ENCODE results near the gene KSR1.
"Not testable (repeated sequence)": the region's sequence is repeated elsewhere in the genome, so short reads cannot be mapped to it uniquely, and the experiment has no call there.

Gene KSR1

DNA sequence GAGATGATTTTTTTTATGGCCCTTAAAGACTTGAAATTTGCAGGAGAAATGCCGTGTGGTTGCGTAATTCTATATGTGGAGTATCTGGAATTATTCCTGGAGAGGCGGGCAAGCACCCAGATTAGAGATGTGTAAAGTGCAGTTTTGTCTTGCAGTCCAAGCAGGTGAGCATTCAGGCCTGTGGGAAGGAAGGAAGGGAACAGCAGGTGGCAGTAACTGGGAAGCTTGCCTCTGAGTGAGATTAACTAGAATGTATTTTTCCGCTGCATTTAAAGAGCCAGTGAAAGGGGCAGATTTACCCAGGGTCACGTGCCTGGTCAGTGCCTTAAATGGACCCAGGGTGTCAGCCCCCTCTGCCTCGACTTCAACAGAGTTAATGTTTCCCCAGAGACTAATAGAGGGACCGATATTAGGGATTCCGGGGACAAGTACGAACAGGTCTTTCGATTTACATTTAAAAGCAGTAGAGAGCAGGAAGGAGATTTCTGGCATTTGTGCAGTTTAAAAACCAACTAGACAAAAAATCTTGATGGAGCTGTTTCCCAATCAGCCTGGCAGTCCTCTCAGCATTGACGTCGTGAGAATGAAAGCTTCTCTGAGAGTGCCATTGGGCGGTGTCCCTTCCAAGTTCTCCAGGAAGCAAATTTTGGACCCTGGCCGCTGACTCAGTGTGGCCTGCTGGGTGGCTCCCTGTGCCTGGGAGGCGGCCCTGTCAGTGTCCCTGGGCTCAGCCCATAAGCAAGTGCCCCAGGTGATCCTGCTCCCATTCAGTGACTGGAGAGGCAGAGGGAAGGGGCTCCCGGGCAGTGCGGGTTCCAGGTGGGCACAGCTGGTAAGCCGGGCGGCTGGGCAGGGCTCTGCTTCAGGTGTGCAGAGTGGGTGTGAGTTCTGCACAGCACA is 38.2 kb downstream of the KSR1 start:
- DNase-seq (ENCODE audit: low spot score), result no peak

DNA sequence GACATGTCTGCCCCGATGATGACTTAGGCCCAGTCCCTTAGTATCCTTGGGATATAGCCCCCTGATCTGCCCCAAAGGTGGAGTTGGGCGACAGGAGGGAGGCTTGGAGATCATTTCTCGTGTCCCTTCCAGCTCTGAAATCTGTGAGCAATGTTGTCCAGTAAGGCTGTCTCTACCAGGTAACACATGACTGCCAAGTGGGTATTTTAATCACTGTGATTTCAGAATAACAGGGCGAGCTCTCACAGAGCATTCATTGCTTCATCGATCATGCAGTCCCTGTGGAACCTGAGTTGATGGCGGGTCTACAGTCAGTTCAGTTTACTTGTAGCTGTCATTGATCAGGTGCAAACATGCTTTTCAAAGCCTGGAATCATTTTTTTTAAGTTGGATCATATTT is 39.2 kb downstream of the KSR1 start:
- no peak for DNase-seq (ENCODE audit: low spot score)

DNA sequence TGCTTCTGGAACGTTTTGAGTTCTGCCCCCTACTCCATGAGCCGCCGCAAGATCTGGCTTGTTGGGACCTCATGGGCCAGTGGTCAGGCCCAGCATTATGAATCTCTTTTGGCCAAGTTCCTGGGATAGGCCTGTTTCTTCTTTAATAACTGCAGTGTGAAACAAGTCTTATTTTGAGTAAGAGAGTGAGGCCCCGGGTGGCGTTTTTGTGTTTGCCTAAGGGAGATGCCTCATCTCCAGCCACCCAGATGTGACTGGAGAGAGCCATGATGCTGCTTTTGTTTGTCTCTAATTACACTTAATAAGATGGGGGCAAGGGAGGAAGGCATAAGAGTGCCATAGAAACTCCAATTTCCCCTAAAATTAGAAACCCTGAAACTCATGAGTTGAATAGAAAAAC is 39.8 kb downstream of the KSR1 start:
- no peak for DNase-seq (ENCODE audit: low spot score)

DNA sequence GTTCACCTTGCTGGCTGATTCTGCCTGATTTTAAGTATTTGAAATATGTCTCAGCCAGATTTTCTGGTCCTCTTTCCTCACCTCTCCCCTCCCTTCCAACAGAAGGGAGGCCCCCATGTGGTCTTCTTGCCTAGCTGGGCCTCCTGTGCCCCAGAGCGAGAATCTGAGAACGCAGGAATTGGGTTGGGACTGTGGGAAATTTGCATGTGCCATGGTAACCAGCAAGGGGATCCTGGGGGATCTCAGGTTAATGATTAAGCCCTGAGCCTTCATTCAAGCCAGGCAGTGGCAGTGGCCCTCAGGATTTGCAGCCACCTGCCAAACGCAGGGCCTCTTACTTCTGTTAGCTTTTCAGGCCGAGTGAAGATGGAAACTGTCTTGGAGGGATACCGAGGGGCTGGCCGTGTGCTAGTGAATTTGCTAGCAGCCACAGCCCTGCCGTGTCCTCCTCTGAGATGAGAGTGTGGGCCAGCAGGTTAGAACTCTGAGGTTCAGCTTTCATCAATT is 40.2 kb downstream of the KSR1 start:
- DNase-seq (ENCODE audit: low spot score), result no peak

DNA sequence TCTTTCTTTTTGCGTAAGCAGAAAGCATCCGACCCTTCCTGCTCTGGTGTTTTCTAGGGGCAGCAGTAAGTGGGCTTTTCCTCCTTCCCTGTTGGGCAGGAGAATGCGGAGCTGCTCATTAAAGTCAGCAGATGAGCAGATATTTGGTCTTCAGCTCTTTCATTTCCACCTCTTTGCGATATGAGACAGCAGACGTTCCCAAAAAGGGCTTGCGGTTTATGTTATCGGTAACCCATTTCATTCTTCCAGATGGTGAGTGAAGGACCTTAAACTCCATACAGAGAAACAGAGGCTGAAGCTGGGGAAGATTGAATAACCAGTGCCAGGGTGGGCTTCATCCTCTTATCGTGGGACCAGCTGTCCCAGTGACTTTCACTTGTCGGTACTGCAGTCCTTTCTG is 40.7 kb downstream of the KSR1 start:
- no peak for DNase-seq (ENCODE audit: low spot score)

DNA sequence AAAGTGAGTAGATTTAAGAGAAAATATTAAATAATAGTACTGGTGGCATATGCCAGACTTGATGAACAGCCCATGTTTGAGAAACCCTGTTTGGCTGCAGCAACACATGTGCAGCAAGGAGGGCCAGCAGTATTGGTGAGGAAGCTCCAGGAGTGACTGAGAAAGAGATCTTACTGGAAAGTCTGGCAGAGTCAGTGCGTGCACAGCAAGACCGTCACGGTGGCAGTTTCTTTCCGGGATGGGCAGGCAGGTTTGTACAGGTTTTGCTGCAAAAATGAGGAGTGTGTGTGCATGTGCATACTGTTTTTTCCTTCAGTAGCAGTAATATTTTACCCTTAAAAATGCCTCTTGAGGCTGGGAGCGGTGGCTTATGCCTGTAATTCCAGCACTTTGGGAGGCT is 41.4 kb downstream of the KSR1 start:
- DNase-seq (ENCODE audit: low spot score), result no peak

DNA sequence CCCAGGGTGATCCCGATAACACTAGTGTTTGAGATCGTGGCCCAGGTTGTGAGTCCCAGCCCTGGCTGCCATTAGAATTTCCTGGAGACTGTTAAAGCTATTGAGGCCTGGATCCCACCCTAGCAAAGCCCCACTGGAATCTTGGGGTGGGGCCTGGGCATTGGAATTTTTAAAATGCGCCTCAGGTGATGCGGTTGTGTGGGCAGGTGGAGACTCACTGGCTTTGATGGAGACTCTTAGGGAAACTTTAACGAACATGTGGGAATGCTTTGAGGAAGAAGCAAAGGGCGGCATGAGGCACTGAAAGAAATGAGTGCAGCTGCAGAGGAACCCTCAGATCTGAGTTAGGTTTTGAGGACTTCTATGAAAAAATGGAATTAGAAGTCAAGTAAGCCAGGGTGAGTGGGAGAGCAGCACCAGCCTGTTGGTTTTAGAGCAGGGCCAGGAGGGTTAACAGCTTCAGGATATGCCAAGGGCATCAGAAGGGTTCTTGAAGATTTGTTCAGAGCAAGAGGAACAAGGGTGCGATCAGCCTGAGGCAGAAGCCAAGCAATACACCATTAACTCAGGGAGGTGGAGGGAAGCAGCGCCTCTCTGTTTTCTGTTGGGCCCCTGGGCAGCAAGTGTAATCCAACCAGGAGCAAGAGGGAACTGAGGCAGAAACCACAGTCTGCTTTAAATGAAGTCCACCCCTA is 42.5 kb downstream of the KSR1 start:
- DNase-seq (ENCODE audit: low spot score), result no peak

DNA sequence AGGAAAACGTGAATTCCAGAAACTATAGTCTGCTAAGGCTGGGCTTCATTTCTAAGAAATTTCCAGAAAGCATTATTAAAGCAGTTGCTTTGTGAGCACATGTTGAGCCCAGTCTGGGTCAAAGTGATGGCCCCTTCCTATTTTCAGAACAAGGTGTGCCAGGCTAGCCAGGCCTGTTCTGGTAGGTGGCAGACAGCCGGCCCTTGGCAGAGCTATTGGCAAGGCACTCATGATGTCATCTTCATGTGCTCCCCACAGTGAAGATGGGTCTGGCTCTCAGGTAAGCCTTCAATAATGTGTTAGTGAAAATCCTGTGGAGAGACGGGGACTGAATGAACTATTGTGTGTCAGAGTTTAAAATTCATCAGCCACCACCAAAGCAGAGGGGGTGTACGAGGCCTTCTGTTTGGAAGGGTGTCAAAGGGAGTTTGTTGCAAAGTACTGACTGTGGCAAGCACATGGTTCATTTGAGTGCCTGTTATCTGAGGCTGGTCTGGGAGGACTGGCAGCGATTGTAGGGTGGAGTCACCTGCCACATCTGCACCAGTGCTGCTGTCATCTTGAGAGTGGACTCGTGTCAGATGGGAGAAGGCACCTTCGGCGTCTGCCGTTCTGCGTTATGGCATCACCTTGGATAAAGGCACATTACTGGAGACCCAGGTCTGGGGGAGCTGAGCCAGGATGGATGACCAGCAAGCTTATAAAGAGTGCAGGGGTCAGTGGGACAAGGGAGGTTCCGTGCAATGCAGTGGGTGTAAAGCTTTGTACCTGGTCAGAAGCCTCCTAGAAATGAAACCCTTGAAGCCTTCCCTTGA is 43.4 kb downstream of the KSR1 start:
- DNase-seq (ENCODE audit: low spot score), result no peak

DNA sequence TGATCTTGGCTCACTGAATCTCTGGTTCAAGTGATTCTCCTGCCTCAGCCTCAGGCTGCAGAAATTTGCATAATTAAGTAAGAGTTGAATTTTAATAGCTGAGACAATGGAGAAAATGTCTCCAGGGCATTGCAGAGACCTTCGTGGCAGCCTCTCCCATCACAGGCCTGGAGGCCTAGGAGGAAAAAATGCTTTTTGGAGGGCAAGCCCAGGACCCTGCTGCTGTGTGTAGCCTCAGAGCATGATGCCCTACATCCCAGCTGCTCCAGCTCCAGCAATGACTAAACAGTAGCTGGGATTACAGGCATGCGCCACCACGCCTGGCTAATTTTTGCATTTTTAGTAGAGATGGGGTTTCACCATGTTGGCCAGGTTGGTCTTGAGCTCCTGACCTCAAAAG is 45.1 kb downstream of the KSR1 start:
- DNase-seq (ENCODE audit: low spot score), result not testable (repeated sequence)

DNA sequence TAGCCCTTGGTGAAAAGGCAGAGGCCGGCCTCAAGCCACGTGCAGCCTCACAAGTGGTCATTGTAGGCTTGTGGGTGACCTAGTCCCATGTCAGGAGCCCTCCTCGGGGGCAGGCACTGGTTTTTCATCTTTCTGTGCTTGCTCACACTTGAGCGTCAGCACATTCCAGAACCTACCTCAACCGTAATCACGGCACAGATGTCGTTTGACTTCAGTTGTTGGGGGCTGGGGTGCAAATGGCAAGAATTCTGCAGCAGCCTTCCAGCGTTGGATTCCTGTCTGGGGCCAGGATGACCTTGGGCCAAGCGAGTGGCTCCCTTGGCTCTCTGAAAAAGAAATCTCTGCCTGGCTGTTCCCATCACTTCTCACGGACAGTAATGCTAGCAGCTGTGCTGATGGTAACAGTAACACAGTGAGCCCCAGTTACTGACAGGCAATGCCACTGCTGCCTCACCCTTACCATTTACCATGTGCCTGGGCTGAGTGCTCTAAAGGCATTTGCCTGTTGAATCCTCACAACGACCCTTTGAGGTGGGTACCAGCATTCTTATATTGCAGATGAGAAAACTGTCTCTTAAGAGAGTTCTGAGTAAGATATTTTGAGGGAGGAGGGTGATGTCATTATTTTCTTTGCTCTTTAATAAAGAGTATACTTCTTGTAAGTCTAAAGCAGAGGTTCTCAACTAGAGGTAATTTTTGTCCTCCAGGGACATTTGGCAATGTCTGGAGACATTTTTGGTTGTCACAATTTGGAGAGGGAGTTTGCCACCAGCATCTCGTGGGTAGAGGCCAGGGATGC is 46.5 kb downstream of the KSR1 start:
- DNase-seq (ENCODE audit: low spot score), result no peak

DNA sequence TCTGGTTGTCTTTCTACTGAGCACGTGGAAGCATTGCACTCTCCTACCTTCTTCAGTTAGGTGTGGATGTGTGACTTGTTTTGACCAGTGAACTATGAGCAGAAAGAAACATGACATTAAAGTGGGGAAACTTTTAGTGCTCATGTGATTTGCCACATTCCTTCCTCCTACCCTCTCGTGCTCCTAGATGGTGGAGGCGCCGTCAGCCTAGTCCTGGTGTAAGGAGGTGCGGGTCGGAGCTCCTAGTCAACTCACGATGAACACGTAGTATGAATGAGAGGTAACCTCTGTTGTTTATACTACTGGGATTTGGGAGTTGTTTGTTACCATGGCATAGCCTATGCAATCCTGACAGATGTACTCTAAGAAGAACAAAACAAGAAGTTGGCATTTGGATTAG is 47.4 kb downstream of the KSR1 start:
- DNase-seq (ENCODE audit: low spot score), result no peak

DNA sequence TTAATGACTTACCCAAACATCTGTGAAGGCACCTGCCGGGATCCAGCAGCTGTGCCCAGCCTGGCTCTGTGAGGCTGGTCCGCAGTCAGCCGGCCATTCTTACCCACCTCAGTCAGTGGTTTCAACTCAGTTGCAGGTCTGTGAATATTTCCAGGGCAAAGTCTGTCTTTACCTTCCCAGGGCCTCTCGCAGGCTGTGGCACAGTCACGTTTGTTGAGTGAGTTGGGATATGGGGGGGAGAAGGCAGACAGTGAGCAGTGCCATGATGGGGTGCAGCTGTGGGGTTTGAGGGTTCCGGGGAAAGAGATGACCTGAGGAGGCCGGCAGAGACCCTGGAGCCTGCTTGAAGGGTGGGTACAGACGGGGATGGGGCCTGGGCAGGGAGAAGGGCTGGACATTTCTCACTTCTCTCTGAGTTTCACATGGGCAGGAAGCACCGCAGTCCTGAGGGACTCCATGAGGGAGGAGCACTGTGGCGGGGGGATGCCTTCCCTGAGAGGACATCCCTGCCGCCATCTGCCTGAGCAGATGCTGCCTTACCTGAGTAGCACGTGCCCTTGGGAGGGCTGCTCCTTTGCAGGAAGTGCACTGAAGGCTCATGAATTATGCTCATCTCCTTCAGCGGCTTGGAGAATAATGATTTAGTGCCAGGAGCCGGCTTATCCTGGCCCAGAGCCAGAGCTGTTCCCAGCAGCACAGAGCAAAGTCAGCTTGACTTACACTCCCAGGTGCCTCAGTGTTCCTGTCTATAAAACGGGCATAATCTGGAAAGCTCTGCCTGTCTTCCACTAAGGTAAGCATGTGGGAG is 48.1 kb downstream of the KSR1 start:
- DNase-seq (ENCODE audit: low spot score), result no peak

DNA sequence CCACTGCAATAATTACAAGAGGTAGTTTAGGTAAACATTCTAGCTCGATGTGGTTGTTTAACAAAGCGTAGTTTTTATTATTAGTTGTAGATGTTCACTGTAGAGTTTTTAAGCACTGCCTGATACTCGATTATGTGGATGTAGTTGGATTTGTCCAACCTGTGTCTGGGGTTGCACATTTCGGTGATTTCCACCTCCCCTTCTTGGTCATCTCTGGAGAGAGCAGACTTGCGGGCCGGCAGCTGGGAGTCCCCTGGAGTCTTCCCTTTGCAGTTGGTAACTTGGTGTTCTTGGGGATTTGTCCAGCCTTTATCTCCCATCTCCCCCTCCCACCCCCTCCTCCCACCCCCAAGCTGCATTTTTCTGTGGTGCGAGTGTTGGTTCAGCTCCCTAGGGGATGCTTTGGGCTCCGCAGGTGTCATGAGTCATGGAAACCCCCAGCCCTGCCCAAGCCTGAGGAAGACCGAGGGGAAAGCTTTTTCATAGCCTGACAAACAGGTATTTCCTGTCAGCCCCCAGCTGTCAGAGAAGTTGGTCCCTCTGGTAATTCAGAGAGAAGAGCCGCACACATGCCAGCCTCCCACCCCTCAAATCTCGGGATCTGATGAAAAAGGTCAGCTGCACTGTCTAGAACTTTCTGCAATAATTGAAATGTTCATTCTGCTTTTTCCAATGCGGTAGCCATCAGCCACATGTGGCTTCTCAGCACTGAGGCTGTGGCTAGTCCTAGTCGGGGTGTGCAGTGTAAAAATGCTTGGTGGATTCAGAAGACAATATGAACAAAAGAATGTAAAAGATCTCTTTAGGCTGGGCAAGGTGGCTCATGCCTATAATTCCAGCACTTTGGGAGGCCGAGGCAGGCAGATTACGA is 50.3 kb downstream of the KSR1 start:
- DNase-seq (ENCODE audit: low spot score), result no peak

DNA sequence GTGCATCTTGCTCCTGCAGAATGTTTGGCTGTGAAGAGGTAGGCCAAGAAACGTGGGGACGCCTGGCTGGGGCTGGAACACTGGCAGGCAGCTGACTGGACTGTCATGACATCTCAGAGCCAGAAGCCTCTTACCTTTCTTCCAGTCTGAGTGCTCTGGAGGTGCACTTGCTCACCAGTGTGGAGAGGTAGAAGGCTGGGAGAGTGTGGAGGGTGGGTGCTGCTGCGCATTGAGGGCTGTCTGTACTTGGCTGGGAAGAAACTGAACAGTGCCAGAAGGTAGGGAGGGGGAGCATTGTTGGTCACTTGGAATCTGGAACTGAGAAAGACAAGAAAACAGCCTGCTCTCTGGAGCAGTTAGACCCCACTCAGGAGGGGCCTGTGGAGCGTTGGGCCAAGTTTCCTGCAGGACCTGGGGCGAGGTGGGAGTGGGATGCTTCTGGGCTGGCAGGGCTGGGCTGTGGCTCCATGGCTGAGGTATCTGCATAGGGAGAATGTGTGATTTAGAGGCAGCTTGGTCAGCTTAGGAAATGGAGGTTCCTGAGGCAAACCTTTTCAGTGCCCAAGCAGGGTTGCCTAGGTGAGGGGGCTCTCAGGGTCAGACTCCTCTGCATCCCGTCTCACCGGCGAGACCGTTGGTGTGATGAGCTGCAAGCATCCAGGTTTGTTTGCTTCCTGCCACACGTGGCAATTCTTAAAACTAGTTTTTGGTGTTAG is 55.1 kb downstream of the KSR1 start:
- DNase-seq (ENCODE audit: low spot score), result no peak

DNA sequence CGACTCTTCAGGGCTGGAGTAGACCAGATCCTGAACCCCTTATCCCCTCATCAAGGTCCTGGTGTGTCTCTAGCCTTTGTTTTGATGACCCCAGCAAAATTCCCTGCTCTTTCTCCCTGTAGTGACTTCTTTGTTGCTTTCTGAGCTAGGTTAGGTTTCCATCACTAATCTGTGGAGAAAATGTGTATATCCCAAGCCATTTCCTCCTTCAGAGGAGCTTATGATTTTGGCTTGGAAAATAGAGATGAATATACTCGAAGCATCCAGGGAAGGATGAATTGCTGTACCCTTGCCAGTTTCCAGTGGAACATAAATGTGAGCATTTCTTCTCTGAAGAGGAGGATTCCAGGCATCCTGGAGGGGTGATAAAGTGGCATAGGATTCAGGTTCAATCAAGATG is 55.8 kb downstream of the KSR1 start:
- no peak for DNase-seq (ENCODE audit: low spot score)

DNA sequence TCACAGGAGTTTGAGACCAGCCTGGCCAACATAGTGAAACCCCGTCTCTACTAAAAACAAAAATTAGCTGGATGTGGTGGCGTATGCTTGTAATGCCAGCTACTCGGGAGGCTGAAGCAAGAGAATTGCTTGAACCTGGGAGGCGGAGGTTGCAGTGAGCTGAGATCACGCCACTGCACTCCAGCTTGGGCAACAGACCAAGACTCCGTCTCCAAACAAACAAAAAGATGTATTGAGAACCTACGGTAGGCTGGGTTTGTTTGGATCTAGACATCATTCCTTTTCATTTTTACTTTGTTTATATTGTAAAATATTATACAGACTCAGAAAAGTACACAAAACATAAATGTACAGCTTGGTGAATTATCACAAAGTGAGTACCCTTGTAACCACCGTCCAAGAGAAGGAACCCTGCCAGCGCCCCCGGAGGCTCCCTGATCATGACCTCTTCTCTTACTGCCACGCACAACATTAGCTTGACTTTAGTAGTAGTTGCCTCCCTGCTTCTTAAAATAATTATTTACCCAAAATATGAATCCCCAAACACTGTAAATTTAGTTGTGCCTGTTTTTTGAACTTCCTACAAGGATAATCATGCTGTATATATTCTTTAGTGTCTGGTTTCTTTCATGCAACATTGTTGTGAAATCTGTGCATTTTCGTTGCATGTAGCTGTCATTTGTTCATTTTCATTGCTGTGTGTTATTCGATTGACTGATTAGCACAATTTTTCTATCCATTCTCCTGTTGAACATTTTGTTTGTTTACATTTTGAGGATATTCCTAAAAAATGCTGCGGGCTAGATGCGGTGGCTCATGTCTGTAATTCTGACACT is 56.5 kb downstream of the KSR1 start:
- no peak for DNase-seq (ENCODE audit: low spot score)

DNA sequence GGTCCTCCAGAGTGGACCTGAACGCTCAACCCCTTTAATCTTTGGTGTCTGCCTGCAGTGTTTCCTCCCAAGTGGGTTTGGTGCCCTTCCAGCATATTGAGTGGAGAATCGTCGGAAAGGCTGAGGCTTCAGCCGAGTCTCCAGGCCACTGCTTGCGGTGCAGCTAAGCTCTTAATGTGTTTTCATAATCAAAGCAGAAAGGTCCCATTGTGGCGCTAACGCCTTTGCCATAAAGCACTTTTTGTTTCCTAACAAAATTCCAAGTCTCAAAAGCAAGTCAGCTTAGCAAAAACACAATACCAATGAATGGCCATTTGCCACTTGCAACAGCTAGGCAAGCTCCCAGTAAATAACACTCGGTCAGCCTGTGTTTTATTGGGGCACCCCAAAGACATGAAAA is 57.6 kb downstream of the KSR1 start:
- DNase-seq (ENCODE audit: low spot score), result no peak

All from CD4-positive, alpha-beta T cell treated with Interleukin-2 at 100 ng/mL for 4 hours (primary cell).